MM.1S (cell line): ENCODE data around the gene ZNF343.
"Not testable (repeated sequence)": the region's sequence is repeated elsewhere in the genome, so short reads cannot be mapped to it uniquely, and the experiment has no call there.

Source experiments
- DNase-seq: peaks from one replicate; pipeline ENCODE4 v3.0.0-alpha.2; 2015
- H2AFZ ChIP-seq: fragments of 300-600 bp; sonication (generic); 2 replicates; pipeline ENCODE4 v1.6.0; 2016; ENCODE audit warnings: antibody characterized with exemption, low read length
- H3F3A ChIP-seq: fragments of 300-600 bp; sonication (generic); 2 replicates; pipeline ENCODE4 v1.6.1; 2016; ENCODE audit warnings: mild to moderate bottlenecking, antibody characterized with exemption, low read length, moderate library complexity, mixed read lengths; ENCODE audit not compliant: insufficient read depth
- H3K27ac ChIP-seq: fragments of 300-600 bp; sonication (generic); 2 replicates; pipeline ENCODE4 v1.5.1; 2016; ENCODE audit warnings: mild to moderate bottlenecking, low read length
- H3K27me3 ChIP-seq: fragments of 300-600 bp; sonication (generic); replicated peaks from 2 replicates; pipeline ENCODE4 v1.6.0; 2016; ENCODE audit warnings: low read length; ENCODE audit not compliant: insufficient read depth
- H3K36me3 ChIP-seq: fragments of 300-600 bp; sonication (generic); replicated peaks from 2 replicates; pipeline ENCODE4 v1.6.1; 2016; ENCODE audit warnings: mild to moderate bottlenecking, low read length, mixed read lengths; ENCODE audit not compliant: insufficient read depth
- H3K4me1 ChIP-seq: fragments of 300-600 bp; sonication (generic); 2 replicates; pipeline ENCODE4 v1.6.1; 2016; ENCODE audit warnings: low read length, mixed read lengths
- H3K4me2 ChIP-seq: fragments of 300-600 bp; sonication (generic); 2 replicates; pipeline ENCODE4 v1.6.0; 2016; ENCODE audit warnings: low read depth, low read length
- H3K4me3 ChIP-seq: fragments of 300-600 bp; sonication (generic); 2 replicates; pipeline ENCODE4 v1.5.1; 2016; ENCODE audit warnings: low read length, mixed read lengths
- H3K79me2 ChIP-seq: fragments of 300-600 bp; sonication (generic); 2 replicates; pipeline ENCODE4 v1.6.1; 2016; ENCODE audit warnings: mixed run types, low read length, mixed read lengths
- H3K9ac ChIP-seq: fragments of 300-600 bp; sonication (generic); 2 replicates; pipeline ENCODE4 v1.6.1; 2016; ENCODE audit warnings: low read length, mixed read lengths
- H3K9me2 ChIP-seq: fragments of 300-600 bp; sonication (generic); replicated peaks from 2 replicates; pipeline ENCODE4 v1.6.1; 2016; ENCODE audit warnings: mild to moderate bottlenecking, low read length, mixed read lengths; ENCODE audit not compliant: insufficient read depth
- H3K9me3 ChIP-seq: fragments of 300-600 bp; sonication (generic); replicated peaks from 2 replicates; pipeline ENCODE4 v1.6.1; 2016; ENCODE audit warnings: mild to moderate bottlenecking, low read length, mixed read lengths; ENCODE audit not compliant: insufficient read depth
- H4K20me1 ChIP-seq: fragments of 300-600 bp; sonication (generic); 2 replicates; pipeline ENCODE4 v1.6.1; 2016; ENCODE audit warnings: mild to moderate bottlenecking, low read length, moderate library complexity, mixed read lengths; ENCODE audit not compliant: insufficient read depth
- EZH2 ChIP-seq: fragments of 300-600 bp; sonication (generic); optimal IDR thresholded peaks from 2 replicates; pipeline ENCODE3; 2017; ENCODE audit warnings: low read depth, mild to moderate bottlenecking, antibody characterized with exemption, low read length, mixed read lengths
- EZH2phosphoT487 ChIP-seq: fragments of 300-600 bp; sonication (generic); IDR thresholded peaks from 2 replicates; pipeline ENCODE4 v1.6.1; 2018; ENCODE audit warnings: antibody characterized with exemption, low read length
- TF ChIP-seq, protein P1 (sequence below): fragments of 300-600 bp; sonication (generic); IDR thresholded peaks from 2 replicates; pipeline ENCODE4 v1.5.1; 2016; ENCODE audit warnings: antibody characterized with exemption, low read length, mixed read lengths

Gene ZNF343

DNA sequence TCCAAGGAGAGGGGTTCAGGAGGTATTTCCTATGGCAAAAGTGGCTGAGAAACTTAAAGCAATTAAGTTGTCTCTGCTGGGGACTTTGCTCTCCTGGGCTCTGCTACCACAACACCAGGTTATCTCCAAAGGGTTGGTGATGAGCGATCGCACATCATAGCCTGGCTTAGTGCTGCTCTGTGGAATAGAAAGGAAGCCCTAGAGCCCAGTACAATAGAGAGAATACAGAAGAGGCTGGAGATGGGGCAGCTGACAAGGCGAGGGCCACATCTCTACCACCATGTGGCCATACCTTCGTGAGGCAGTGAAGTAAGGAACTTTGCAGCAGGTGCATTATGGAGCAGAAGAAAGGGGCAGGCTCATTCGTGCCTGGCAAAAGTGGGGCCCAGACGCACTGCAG is 19.0 kb upstream of the ZNF343 start:
- peaks cover 8% of the 10 kb centered on the region for H3K27me3 ChIP-seq
- no peak for DNase-seq

DNA sequence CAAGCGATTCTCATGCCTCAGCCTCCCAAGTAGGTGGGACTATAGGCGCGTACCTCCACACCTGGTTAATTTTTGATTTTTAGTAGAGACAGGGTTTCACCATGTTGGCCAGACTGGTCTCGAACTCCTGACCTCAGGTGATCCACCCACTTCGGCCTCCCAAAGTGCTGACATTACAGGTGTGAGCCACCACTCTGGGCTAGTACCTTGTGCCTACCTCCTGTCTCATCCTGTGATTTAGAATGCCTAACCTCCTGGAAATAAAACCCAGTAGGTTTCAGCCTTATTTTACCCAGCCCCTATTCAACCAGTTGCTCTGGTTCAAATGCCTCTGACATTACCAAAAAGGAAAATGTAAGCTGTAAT is 17.5 kb upstream of the ZNF343 start:
- not testable (repeated sequence) for H3K27me3 ChIP-seq, H3K9me3 ChIP-seq, H3K4me1 ChIP-seq, H3K4me3 ChIP-seq, H3K4me2 ChIP-seq, H4K20me1 ChIP-seq, DNase-seq, H3K27ac ChIP-seq, H2AFZ ChIP-seq, H3K36me3 ChIP-seq, H3K79me2 ChIP-seq, H3K9me2 ChIP-seq, H3F3A ChIP-seq, H3K9ac ChIP-seq

More for the DNA sequence above, 19.0 kb upstream of the ZNF343 start:
- H2AFZ ChIP-seq = no peak overlapping the region
- no peak overlapping the region for H3K9ac ChIP-seq
- no peaks in the 10 kb centered on the region for H3K4me1 ChIP-seq
- H3K27ac ChIP-seq = no peak overlapping the region
- no peak overlapping the region for H3K4me2 ChIP-seq
- no peak overlapping the region for H3K4me3 ChIP-seq
- TF ChIP-seq EZH2phosphoT487 (no peak), EZH2 (no peak)
- TF ChIP-seq, protein P1, sequence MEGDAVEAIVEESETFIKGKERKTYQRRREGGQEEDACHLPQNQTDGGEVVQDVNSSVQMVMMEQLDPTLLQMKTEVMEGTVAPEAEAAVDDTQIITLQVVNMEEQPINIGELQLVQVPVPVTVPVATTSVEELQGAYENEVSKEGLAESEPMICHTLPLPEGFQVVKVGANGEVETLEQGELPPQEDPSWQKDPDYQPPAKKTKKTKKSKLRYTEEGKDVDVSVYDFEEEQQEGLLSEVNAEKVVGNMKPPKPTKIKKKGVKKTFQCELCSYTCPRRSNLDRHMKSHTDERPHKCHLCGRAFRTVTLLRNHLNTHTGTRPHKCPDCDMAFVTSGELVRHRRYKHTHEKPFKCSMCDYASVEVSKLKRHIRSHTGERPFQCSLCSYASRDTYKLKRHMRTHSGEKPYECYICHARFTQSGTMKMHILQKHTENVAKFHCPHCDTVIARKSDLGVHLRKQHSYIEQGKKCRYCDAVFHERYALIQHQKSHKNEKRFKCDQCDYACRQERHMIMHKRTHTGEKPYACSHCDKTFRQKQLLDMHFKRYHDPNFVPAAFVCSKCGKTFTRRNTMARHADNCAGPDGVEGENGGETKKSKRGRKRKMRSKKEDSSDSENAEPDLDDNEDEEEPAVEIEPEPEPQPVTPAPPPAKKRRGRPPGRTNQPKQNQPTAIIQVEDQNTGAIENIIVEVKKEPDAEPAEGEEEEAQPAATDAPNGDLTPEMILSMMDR = no peak
- no peaks in the 10 kb centered on the region for H3K9me3 ChIP-seq
- no peaks in the 10 kb centered on the region for H3K9me2 ChIP-seq
- H3K79me2 ChIP-seq = no peaks in the 10 kb centered on the region
- H3K36me3 ChIP-seq = no peaks in the 10 kb centered on the region
- H4K20me1 ChIP-seq = no peaks in the 10 kb centered on the region
- no peaks in the 10 kb centered on the region for H3F3A ChIP-seq

DNA sequence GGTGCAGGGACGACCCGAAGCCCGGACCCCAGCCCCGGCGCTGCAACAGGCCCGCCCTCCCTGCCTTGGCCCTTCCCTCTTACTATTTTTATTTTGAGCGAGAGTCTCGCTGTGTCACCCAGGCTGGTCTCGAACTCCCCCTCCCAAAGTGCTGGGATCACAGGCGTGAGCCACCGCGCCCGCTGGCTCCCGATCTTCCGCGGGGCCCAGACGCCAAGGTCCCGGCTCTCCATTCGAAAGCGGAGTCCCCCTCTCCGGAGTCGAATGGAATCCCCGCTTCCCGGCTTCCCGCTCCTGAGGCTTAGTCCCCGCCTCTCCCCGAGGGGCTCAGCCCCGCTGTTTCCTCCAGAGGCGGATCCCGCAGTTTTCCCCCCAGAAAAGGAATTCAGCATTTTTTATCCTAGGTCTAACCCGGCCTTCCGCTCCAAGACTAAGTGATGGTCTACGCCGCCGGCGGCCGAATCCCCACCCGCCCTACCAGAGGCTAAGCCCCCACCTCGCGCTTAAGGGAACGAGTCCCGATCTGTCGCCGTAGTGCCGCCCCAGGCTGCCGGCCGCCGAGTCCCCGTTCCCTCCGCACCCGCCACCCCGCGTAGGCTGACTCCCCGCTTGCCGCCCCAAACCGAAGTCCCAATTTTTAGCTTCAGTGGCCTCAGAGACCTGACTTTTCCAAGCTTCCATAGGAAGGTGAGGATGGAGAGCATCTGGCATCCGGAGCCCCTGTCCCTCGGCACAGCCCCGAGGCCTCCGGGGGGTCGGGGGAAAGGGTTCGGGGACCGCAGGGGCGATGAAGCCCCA is 16.2 kb upstream of the ZNF343 start:
- Histone ChIP-seq H2AFZ (peak overlapping the region; percentile 92), H3K36me3 (no peaks in the 10 kb centered on the region), H3F3A (no peaks in the 10 kb centered on the region), H3K79me2 (no peaks in the 10 kb centered on the region), H3K27me3 (peaks cover 8% of the 10 kb centered on the region), H3K4me2 (peak overlapping the region; percentile 92), H3K9ac (peak overlapping the region; percentile 79), H3K4me1 (no peaks in the 10 kb centered on the region), H3K27ac (no peak overlapping the region), H3K9me3 (no peaks in the 10 kb centered on the region), H3K9me2 (no peaks in the 10 kb centered on the region), H4K20me1 (no peaks in the 10 kb centered on the region), H3K4me3 (peak overlapping the region; percentile 68)
- DNase-seq = peak; percentile 30
- TF ChIP-seq EZH2 = no peak
- TF ChIP-seq EZH2phosphoT487 = no peak
- TF ChIP-seq, protein P1 = no peak
